K562 (cell line): ENCODE results near the gene HSD17B11. TPM values are rescaled to one million over a fixed set of nuclear protein-coding genes. Genes with fewer than 3 reads are reported as not detected.
A peak's percentile ranks its signal among the peaks of the same experiment; 100 is the strongest.

Experiments
- ATAC-seq: fragments of 200-7000 bp; cut with Tn5 transposase; 3 replicates; pipeline ENCODE4 v1.9.1; 2020; ENCODE audit warnings: moderate library complexity
- BruUV-seq: library from RNA; stranded (reverse); fragments of 400-500 nt; replicated peaks from 2 replicates; lab custom pipeline; 2021; lab: Mats Ljungman, UMichigan
- CTCF ChIA-PET: fragments of 300-600 bp; formaldehyde crosslinking; extraction: SDS; loops from one replicate; lab custom pipeline; 2021; ENCODE audit warnings: low intra/inter-chr PET ratio; lab: Yijun Ruan, JAX
- POLR2A ChIA-PET: fragments of 300-600, 350-650 bp; sonication (Branson Sonifier 250); formaldehyde crosslinking; extraction: SDS; loops from one replicate; lab custom pipeline; 2021; ENCODE audit warnings: antibody characterized with exemption, inconsistent platforms; lab: Yijun Ruan, JAX
- DNase-seq, 4 experiments: peaks; one replicate each; pipeline versions ENCODE4 v3.0.0 to v3.0.0-alpha.2; 2011 to 2018; ENCODE audit warnings: low spot score in 3 of 4, mixed read lengths in 3 of 4; ENCODE audit errors: extremely low read depth in 1 of 4
- FAIRE-seq: peaks from 2 replicates; lab custom pipeline; 2011; peaks lifted over from hg19 to GRCh38; lab: Jason Lieb, UNC
- H2AFZ ChIP-seq: 2 replicates; pipeline ENCODE4 v1.6.0; 2011; ENCODE audit warnings: low read depth, low read length, control low read depth, inconsistent platforms
- H3K27ac ChIP-seq: fragments of 200-600 bp; 3 replicates; pipeline ENCODE4 v1.8.0; 2011; ENCODE audit warnings: low read depth, mild to moderate bottlenecking, control low read depth, inconsistent platforms, low read length, moderate library complexity, mixed read lengths; ENCODE audit errors: extremely low read depth
- H3K27me3 ChIP-seq, 2 experiments: fragments of 300-600 bp in 1 of 2; 2 replicates in 1 of 2; 3 replicates in 1 of 2; pipeline versions ENCODE4 v1.6.0 to v1.8.0; 2011; ENCODE audit warnings: inconsistent platforms in 2 of 2, low read length in 2 of 2, mild to moderate bottlenecking in 1 of 2, mixed read lengths in 1 of 2, moderate library complexity in 1 of 2; ENCODE audit not compliant: control insufficient read depth in 2 of 2, insufficient read depth in 2 of 2
- H3K36me3 ChIP-seq: fragments of 300-600 bp; 3 replicates; pipeline ENCODE4 v1.8.0; 2011; ENCODE audit warnings: mild to moderate bottlenecking, low read length, inconsistent platforms; ENCODE audit not compliant: control insufficient read depth, insufficient read depth
- H3K4me1 ChIP-seq, 2 experiments: fragments of 200-600 bp in 1 of 2; replicated peaks in 1 of 2; 2 replicates in 1 of 2; 3 replicates in 1 of 2; pipeline versions ENCODE4 v1.5.1 to v1.8.0; 2011; ENCODE audit warnings: inconsistent platforms in 2 of 2, low read length in 2 of 2, mild to moderate bottlenecking in 1 of 2, mixed read lengths in 1 of 2, moderate library complexity in 1 of 2; ENCODE audit not compliant: control insufficient read depth in 2 of 2, insufficient read depth in 2 of 2
- H3K4me2 ChIP-seq: 2 replicates; pipeline ENCODE4 v1.6.1; 2011; ENCODE audit warnings: low read length, control low read depth, inconsistent platforms, mixed read lengths; ENCODE audit not compliant: insufficient read depth
- H3K4me3 ChIP-seq: fragments of 200-600 bp; sonication (generic), shearing (Covaris generic); 2 replicates; pipeline ENCODE4 v1.5.1; 2016; ENCODE audit warnings: control low read depth, inconsistent platforms
- H3K79me2 ChIP-seq: fragments of 200-600 bp; 3 replicates; pipeline ENCODE4 v1.8.0; 2011; ENCODE audit warnings: low read length, inconsistent platforms; ENCODE audit not compliant: control insufficient read depth, insufficient read depth
- H3K9ac ChIP-seq, 2 experiments: 2 replicates each; pipeline versions ENCODE4 v1.6.0 to v1.6.1; 2011; ENCODE audit warnings: low read depth in 2 of 2, low read length in 2 of 2, control low read depth in 1 of 2, inconsistent platforms in 1 of 2, mild to moderate bottlenecking in 1 of 2, mixed read lengths in 1 of 2; ENCODE audit not compliant: insufficient read depth in 1 of 2
- H3K9me1 ChIP-seq: one replicate; pipeline ENCODE4 v1.6.0; 2011; ENCODE audit warnings: inconsistent platforms, mild to moderate bottlenecking, low read length, moderate library complexity; ENCODE audit not compliant: control insufficient read depth, insufficient read depth
- H3K9me3 ChIP-seq: replicated peaks from 2 replicates; pipeline ENCODE4 v1.5.1; 2011; ENCODE audit warnings: low read depth, low read length, inconsistent platforms; ENCODE audit not compliant: control insufficient read depth, insufficient read depth
- H4K20me1 ChIP-seq: replicated peaks from 2 replicates; pipeline ENCODE4 v1.6.1; 2011; ENCODE audit warnings: low read length, inconsistent platforms, mixed read lengths; ENCODE audit not compliant: control insufficient read depth, insufficient read depth
- CEBPB ChIP-seq: fragments of 450-650 bp; IDR thresholded peaks from 2 replicates; pipeline ENCODE4 v1.6.1; 2016; ENCODE audit warnings: missing genetic modification characterization, missing compliant biosample characterization
- FOSL1 ChIP-seq: fragments of 200-800 bp; sonication (Bioruptor generic); conservative IDR thresholded peaks from 2 replicates; pipeline ENCODE4 v1.6.1; 2016; ENCODE audit warnings: missing genetic modification characterization, missing compliant biosample characterization
- WGBS: fragments of 100-300 bp; shearing (Covaris generic); methylation state at CpG from one replicate; pipeline ENCODE4 v1.1.6; 2016; ENCODE audit warnings: low coverage, mixed read lengths; ENCODE audit not compliant: insufficient coverage; ENCODE audit errors: missing lambda C conversion rate; 5-methylcytosine and 5-hydroxymethylcytosine counted together
- in situ Hi-C: fragments of 300-500 bp; cut with MboI; formaldehyde crosslinking; loops from 4 replicates; pipeline ENCODE4 v1.15.0; 2018; ENCODE audit warnings: inconsistent platforms, mixed read lengths
- intact Hi-C: fragments of 100-400 bp; cut with micrococcal nuclease; formaldehyde crosslinking; loops from 2 replicates; pipeline ENCODE4 v1.14.2; 2022
- polyA plus RNA-seq, 8 experiments: library from polyadenylated mRNA; depleted of rRNA in 4 of 8; stranded (reverse) in 5 of 8; unstranded in 3 of 8; fragments of >200 nt; fragmentation: Nextera tagmentation in 2 of 8; fragmentation: Illumina TruSeq in 1 of 8; extraction: Ambion mirVana in 2 of 8; extraction: Trizol in 1 of 8; gene quantifications; 2 replicates each; pipeline versions ENCODE4 v1.2.1 to v1.2.3, GENCODE V29; 2011 to 2014; ENCODE audit warnings: inconsistent platforms in 1 of 8, missing spikeins in 1 of 8
- total RNA-seq, 7 experiments: library from RNA; depleted of rRNA in 6 of 7; stranded (reverse); fragments of >200 nt in 6 of 7; fragmentation: Illumina TruSeq in 2 of 7; extraction: Trizol in 2 of 7; gene quantifications; 2 replicates each; pipeline versions ENCODE4 v1.2.1 to v1.2.3, GENCODE V29; 2011 to 2021; ENCODE audit warnings: low replicate concordance in 1 of 7
- TF ChIP-seq, protein P1 (sequence below): IDR thresholded peaks from 2 replicates; pipeline ENCODE4 v1.6.1; 2016; ENCODE audit warnings: missing genetic modification characterization, missing compliant biosample characterization

Gene HSD17B11
- total and polyA plus RNA-seq, 9 of the 15 experiments (the other 6 are each of a cell fraction or from before 2014, with no cell fraction given) = 26.0 to 108 (median 81.0) TPM

DNA sequence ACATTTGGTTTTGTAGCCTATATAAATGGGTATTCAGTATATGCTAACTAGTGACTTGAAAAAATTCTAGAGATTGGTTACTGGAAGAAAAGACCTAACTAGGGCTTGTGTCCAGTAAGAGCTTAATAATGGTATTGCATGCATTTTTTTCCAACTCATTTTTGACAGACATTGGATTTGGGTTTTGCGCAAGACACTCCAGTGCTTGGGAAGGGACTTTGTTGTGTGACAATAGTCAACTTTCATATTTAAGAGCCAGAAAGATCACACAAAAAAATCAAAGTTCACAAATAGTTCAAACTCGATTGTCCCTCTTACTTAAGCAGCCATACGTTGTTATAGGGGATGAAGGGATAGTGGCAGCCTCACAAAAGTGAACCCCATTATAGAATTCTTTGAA, 1.2 kb upstream of the HSD17B11 start:
- 65% methylated on average over 3 of the region's 3 CpGs for WGBS
- Histone ChIP-seq H3K79me2 (peaks cover 39% of the 10 kb centered on the region), H3K27ac (peak overlapping the region; percentile 88; the same call in 2 of the 3 replicates), H3K9me3 (no peaks in the 10 kb centered on the region), H3K9me1 (no peaks in the 10 kb centered on the region), H3K4me1 (peaks cover 0 to 5% of the 10 kb centered on the region in 2 experiments; a peak in 3 of 5 replicates), H3K27me3 (no peaks in the 10 kb centered on the region), H3K9ac (peak overlapping the region in 1 of 2 experiments; percentile 89; a peak in 2 of 4 replicates), H3K4me3 (no peak overlapping the region), H2AFZ (peak overlapping the region; percentile 92), H4K20me1 (no peaks in the 10 kb centered on the region), H3K4me2 (no peak overlapping the region), H3K36me3 (peaks cover under 1% of the 10 kb centered on the region; the same call in 1 of the 3 replicates)
- intact Hi-C loops (loop anchor here (5.0 kb wide), 1 partner anchor 75 kb away; no protein-coding TSS in a partner anchor), in situ Hi-C loops (no loop called here)
- CTCF ChIA-PET = no interaction called here
- no peak for FAIRE-seq
- no peak for ATAC-seq
- no peak for DNase-seq
- POLR2A ChIA-PET = interaction anchor here (1.1 to 4.6 kb wide), 4 partner anchors 11 to 29 kb away, joined by 3 to 33 read pairs (median 14); partner anchors contain the start of gene NUDT9
- TF ChIP-seq, protein P1, sequence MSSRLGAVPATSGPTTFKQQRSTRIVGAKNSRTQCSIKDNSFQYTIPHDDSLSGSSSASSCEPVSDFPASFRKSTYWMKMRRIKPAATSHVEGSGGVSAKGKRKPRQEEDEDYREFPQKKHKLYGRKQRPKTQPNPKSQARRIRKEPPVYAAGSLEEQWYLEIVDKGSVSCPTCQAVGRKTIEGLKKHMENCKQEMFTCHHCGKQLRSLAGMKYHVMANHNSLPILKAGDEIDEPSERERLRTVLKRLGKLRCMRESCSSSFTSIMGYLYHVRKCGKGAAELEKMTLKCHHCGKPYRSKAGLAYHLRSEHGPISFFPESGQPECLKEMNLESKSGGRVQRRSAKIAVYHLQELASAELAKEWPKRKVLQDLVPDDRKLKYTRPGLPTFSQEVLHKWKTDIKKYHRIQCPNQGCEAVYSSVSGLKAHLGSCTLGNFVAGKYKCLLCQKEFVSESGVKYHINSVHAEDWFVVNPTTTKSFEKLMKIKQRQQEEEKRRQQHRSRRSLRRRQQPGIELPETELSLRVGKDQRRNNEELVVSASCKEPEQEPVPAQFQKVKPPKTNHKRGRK (tag) = 0 out of 2 replicates have a peak, but pooled peaks have one; percentile 15
- TF ChIP-seq FOSL1 (tag) (no peak), CEBPB (tag) (peak; percentile 82)
- BruUV-seq = no TSS peak
